Ovary (tissue), 9 donors: Measurements from ENCODE around the gene AGPAT1. TPM values are rescaled to one million over a fixed set of nuclear protein-coding genes. Genes with fewer than 3 reads are reported as not detected.

Experiments
- DNase-seq, 5 donors: peaks; one replicate each; pipeline ENCODE4 v3.0.0-alpha.2; 2019 to 2020
- H3K27ac ChIP-seq, 2 donors: fragments of 200-600 bp; one replicate each; pipeline versions ENCODE4 v1.5.1 to v1.8.0; 2019 to 2022
- H3K27me3 ChIP-seq: fragments of 200-600 bp; one replicate; pipeline ENCODE4 v1.8.0; 2022
- H3K36me3 ChIP-seq: fragments of 200-600 bp; sonication (generic); one replicate; pipeline ENCODE4 v1.5.1; 2019
- H3K4me1 ChIP-seq: one replicate; pipeline ENCODE4 v1.8.1; 2013; ENCODE audit warnings: mild to moderate bottlenecking, moderate library complexity; ENCODE audit not compliant: insufficient read depth
- H3K4me3 ChIP-seq: fragments of 200-600 bp; sonication (generic); one replicate; pipeline ENCODE4 v1.5.1; 2017
- H3K9me3 ChIP-seq, 2 donors: fragments of 200-600 bp in 1 of 2; sonication (generic) in 1 of 2; one replicate each; pipeline versions ENCODE4 v1.5.1 to v1.8.1; 2013 to 2019; ENCODE audit warnings: mild to moderate bottlenecking in 1 of 2, moderate library complexity in 1 of 2
- CTCF ChIP-seq, 3 donors: fragments of 450-650 bp in 2 of 3; fragments of 200-600 bp in 1 of 3; IDR thresholded peaks; one replicate each; pipeline versions ENCODE4 v1.5.1 to v1.8.0; 2016 to 2022; ENCODE audit warnings: antibody characterized with exemption in 3 of 3, mild to moderate bottlenecking in 1 of 3
- EP300 ChIP-seq: sonication (generic); formaldehyde crosslinking; IDR thresholded peaks from one replicate; pipeline ENCODE4 v1.6.1; 2017; ENCODE audit warnings: antibody characterized with exemption
- POLR2A ChIP-seq: fragments of 450-650 bp; IDR thresholded peaks from one replicate; pipeline ENCODE4 v1.6.1; 2017; ENCODE audit warnings: antibody characterized with exemption, mild to moderate bottlenecking, moderate library complexity
- WGBS, 3 donors: extraction: QIAGEN DNeasy Blood & Tissue Kit in 1 of 3; methylation state at CpG; one replicate each; pipeline versions ENCODE4 v1.1.5 to v1.1.7; 2013 to 2017; 5-methylcytosine and 5-hydroxymethylcytosine counted together
- intact Hi-C, 4 donors: fragments of 100-400 bp; cut with DNase I; formaldehyde crosslinking; loops; one replicate each; pipeline versions ENCODE4 v1.11.0 to v1.15.1; 2022 to 2023
- polyA plus RNA-seq, 2 donors: library from polyadenylated mRNA; stranded (reverse); fragments of 200-250 nt in 1 of 2; fragments of 350-450 nt in 1 of 2; fragmentation: Illumina TruSeq in 1 of 2; extraction: RNeasy Lipid Tissue Mini Kit (QIAGEN cat#74804) in 1 of 2; gene quantifications; one replicate each; pipeline ENCODE4 v1.2.3, GENCODE V29; 2013 to 2014
- total RNA-seq, 7 donors: library from RNA; depleted of rRNA in 2 of 7; stranded (reverse); fragments of >200 nt in 2 of 7; fragmentation: NEBNext Ultra II Directional in 3 of 7; extraction: Animal tissue kit (Norgen Biotek cat#: 25700) in 3 of 7; gene quantifications; one replicate each; pipeline versions ENCODE4 v1.1.0 to v1.2.4, GENCODE V29; 2016 to 2023
- donor health status: DM: no; HTN: no; CAD: no; lungs with moderate emphysema.
- donor health status: DM: no; HTN: no; CAD: no.
- donor health status: Bipolar disorder and iron deficiency.
- donor health status: DM: yes; HTN: yes; CAD: no.
- donor health status: DM: no; HTN: no; CAD: no.
- donor health status: DM: yes; HTN: yes; CAD: no.

Gene AGPAT1
- total and polyA plus RNA-seq, 9 donors, result 29.6 to 82.4 (median 60.6) TPM

- no peak overlapping the region for H3K4me3 ChIP-seq
- H3K27ac ChIP-seq, result no peak overlapping the region
- H3K4me1 ChIP-seq, result no peaks in the 10 kb centered on the region
- intact Hi-C loops, result no loop called here
- TF ChIP-seq CTCF (IDR thresholded peaks at IDR 0.05), result no peak
- no peak for TF ChIP-seq EP300
- TF ChIP-seq POLR2A, result no peak
- H3K27me3 ChIP-seq, result no peaks in the 10 kb centered on the region
- 72 to 83% (median 77%) methylated on average over 9 of the region's 9 CpGs for WGBS, 3 donors
- peak in 1 of 5 donors; percentile 20 for DNase-seq
- no peaks in the 10 kb centered on the region for H3K36me3 ChIP-seq
- no peaks in the 10 kb centered on the region for H3K9me3 ChIP-seq
Measured at GRCh38 chr6:32203426-32204267, 27.8 kb upstream of the AGPAT1 start.

GRCh38 chr6:32202186-32202585 lies 26.3 kb upstream of the AGPAT1 start:
- H3K27me3 ChIP-seq, result no peaks in the 10 kb centered on the region
- 81 to 85% (median 83%) methylated on average over 9 of the region's 9 CpGs for whole genome bisulfite sequencing, 3 donors
- intact Hi-C loops, result no loop called here
- H3K36me3 ChIP-seq, result no peaks in the 10 kb centered on the region
- peaks cover under 1% of the 10 kb centered on the region for H3K4me1 ChIP-seq
- H3K4me3 ChIP-seq, result no peak overlapping the region
- no peak overlapping the region for H3K27ac ChIP-seq
- peak in 1 of 5 donors; percentile 10 for DNase-seq
- no peak for TF ChIP-seq EP300
- no peak for TF ChIP-seq CTCF (IDR thresholded peaks at IDR 0.05)
- TF ChIP-seq POLR2A, result no peak
- H3K9me3 ChIP-seq, result no peaks in the 10 kb centered on the region

GRCh38 chr6:32200711-32201475 lies 25.0 kb upstream of the AGPAT1 start:
- intact Hi-C loops, result no loop called here
- WGBS, 3 donors, result 80 to 90% (median 88%) methylated on average over 13 of the region's 13 CpGs
- H3K27ac ChIP-seq, result no peak overlapping the region
- H3K4me3 ChIP-seq, result no peak overlapping the region
- no peaks in the 10 kb centered on the region for H3K36me3 ChIP-seq
- no peaks in the 10 kb centered on the region for H3K9me3 ChIP-seq
- no peak for TF ChIP-seq POLR2A
- no peak for TF ChIP-seq CTCF (IDR thresholded peaks at IDR 0.05)
- no peak for TF ChIP-seq EP300
- H3K27me3 ChIP-seq, result no peaks in the 10 kb centered on the region
- H3K4me1 ChIP-seq, result peaks cover 3% of the 10 kb centered on the region
- DNase-seq, result peak in 1 of 5 donors; percentile 17

- H3K36me3 ChIP-seq, result no peaks in the 10 kb centered on the region
- no peak overlapping the region for H3K27ac ChIP-seq
- TF ChIP-seq CTCF (IDR thresholded peaks at IDR 0.05) (no peak), EP300 (no peak), POLR2A (no peak)
- H3K4me1 ChIP-seq, result peaks cover 3% of the 10 kb centered on the region
- DNase-seq, result peak in 1 of 5 donors; percentile 35
- intact Hi-C loops, result loop anchor here in 1 of 4 donors (10.0 kb wide), 1 partner anchor 776 kb away; no protein-coding TSS in a partner anchor
- 83 to 84% (median 83%) methylated on average over 17 of the region's 17 CpGs for WGBS, 3 donors
- no peaks in the 10 kb centered on the region for H3K9me3 ChIP-seq
- no peaks in the 10 kb centered on the region for H3K27me3 ChIP-seq
- no peak overlapping the region for H3K4me3 ChIP-seq
Measured at GRCh38 chr6:32198866-32199265, 23.0 kb upstream of the AGPAT1 start.
